ENCODE measurements around the gene SMPD3. TPM values are rescaled to one million over a fixed set of nuclear protein-coding genes. Genes with fewer than 3 reads are reported as not detected.

SMPD3 gene
- total and polyA plus RNA-seq, 9 of the 15 experiments (the other 6 are each of a cell fraction or from before 2014, with no cell fraction given): 0.03 to 1.2 (median 0.18) TPM

- Histone ChIP-seq H2AFZ (ENCODE audit: low read depth, low read length) (no peak overlapping the region), H3K4me1 (replicated peaks in 1 of 2; ENCODE audit: control insufficient read depth in 2 of 2, insufficient read depth in 2 of 2, low read length in 2 of 2) (peaks cover 0 to 13% of the 10 kb centered on the region in 2 experiments; a peak in 1 of 5 replicates), H4K20me1 (replicated peaks; ENCODE audit: control insufficient read depth, insufficient read depth, low read length) (no peaks in the 10 kb centered on the region), H3K4me3 (no peak overlapping the region), H3K36me3 (ENCODE audit: control insufficient read depth, insufficient read depth, low read length) (peaks cover 72% of the 10 kb centered on the region; the same call in 2 of the 3 replicates), H3K4me2 (ENCODE audit: insufficient read depth, low read length) (no peak overlapping the region), H3K9me1 (ENCODE audit: control insufficient read depth, insufficient read depth, low read length) (no peaks in the 10 kb centered on the region), H3K27ac (ENCODE audit: extremely low read depth, low read depth, low read length) (no peak overlapping the region), H3K9me3 (replicated peaks; ENCODE audit: control insufficient read depth, insufficient read depth, low read depth, low read length) (no peaks in the 10 kb centered on the region), H3K27me3 (ENCODE audit: control insufficient read depth in 2 of 2, insufficient read depth in 2 of 2, low read length in 2 of 2) (no peaks in the 10 kb centered on the region), H3K79me2 (ENCODE audit: control insufficient read depth, insufficient read depth, low read length) (no peaks in the 10 kb centered on the region), H3K9ac (ENCODE audit: insufficient read depth in 1 of 2, low read depth in 2 of 2, low read length in 2 of 2) (no peak overlapping the region)
- ATAC-seq: no peak
- 96% methylated on average over 18 of the region's 28 CpGs for WGBS (ENCODE audit: insufficient coverage, low coverage, missing lambda C conversion rate)
- POLR2A ChIA-PET: interaction anchor here (0.6 to 1.3 kb wide), 5 partner anchors 10 to 421 kb away, joined by 3 to 6 read pairs (median 4); no protein-coding TSS in a partner anchor
- FAIRE-seq: no peak
- TF ChIP-seq, protein P1, sequence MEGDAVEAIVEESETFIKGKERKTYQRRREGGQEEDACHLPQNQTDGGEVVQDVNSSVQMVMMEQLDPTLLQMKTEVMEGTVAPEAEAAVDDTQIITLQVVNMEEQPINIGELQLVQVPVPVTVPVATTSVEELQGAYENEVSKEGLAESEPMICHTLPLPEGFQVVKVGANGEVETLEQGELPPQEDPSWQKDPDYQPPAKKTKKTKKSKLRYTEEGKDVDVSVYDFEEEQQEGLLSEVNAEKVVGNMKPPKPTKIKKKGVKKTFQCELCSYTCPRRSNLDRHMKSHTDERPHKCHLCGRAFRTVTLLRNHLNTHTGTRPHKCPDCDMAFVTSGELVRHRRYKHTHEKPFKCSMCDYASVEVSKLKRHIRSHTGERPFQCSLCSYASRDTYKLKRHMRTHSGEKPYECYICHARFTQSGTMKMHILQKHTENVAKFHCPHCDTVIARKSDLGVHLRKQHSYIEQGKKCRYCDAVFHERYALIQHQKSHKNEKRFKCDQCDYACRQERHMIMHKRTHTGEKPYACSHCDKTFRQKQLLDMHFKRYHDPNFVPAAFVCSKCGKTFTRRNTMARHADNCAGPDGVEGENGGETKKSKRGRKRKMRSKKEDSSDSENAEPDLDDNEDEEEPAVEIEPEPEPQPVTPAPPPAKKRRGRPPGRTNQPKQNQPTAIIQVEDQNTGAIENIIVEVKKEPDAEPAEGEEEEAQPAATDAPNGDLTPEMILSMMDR (IDR thresholded peaks at IDR 0.05 in 2 of 3, conservative IDR thresholded peaks at IDR 0.05 in 1 of 3; ENCODE audit: insufficient read depth in 2 of 3, low read depth in 1 of 3, low read length in 3 of 3): peak in 1 of 3 experiments; percentile 14; a peak in 1 of 6 replicates
- no peak for TF ChIP-seq TCFL5 (CRISPR knock-in tag; conservative IDR thresholded peaks at IDR 0.05)
- in situ Hi-C loops (cut with MboI) (no loop called here), intact Hi-C loops (cut with micrococcal nuclease) (no loop called here)
- no peak for DNase-seq (ENCODE audit: extremely low read depth in 1 of 4, low spot score in 3 of 4)
- CTCF ChIA-PET (ENCODE audit: low intra/inter-chr PET ratio): no interaction called here
- no TSS peak for BruUV-seq (replicated peaks)
These were observed 92.7 kb downstream of the SMPD3 start for GRCh38 chr16:68355447-68356248.
